ENCODE measurements around the gene BMX.

BMX gene

DNA sequence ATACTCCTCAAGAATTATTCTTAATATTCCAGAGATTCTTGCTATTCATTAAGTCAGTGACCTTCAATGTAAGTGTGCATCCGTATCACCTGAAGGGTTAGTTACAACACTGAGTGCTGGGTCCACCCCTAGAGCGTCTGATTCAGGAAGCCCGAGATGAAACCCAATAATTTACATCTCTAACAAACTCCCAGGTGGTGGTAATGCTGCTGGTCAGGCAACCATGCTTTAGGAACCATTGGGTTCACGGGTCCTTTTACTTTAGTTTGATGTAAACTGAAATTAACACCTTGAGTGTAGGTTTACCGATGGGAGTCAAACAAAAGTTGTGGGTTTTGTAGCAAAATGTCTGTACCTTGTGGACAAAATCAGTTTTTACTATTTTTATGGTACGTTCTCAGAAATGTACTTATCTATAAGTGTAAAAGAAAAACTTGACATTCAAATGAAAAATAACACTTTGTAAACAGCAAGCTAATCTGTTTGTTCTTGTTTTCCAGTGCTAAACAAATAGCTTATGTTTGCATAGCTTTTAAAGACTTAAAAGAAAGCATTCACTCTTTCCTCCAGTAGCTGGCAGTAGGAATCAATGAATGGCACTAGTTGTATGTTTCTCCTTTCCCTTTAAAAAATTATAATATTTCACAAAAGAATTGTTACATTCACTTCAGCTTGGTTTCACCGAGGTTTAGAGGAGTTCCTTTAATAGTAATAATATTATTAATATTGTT lies 67.4 kb downstream of the BMX start:
- DNase-seq: no peak

DNA sequence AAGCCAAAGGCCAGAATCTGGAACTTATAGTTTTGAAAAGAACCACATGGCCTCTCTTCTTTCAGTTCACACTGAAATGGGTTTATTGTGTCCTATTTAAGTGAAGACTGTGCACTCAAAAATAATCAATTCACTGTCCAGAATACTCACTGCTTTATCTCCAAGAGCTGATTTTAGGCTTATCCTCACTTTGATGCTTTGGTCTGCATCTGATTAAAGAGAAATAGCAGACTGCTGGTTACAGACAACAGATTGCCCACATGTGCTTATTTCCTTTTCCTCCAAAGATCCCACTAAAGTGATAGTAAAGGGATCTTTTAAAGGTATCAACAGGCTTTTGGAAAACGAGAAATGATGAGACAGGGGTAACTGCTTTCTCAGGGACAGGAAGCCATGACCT lies 69.5 kb downstream of the BMX start:
- no peak for DNase-seq

- DNase-seq: no peak
Measured at GRCh38 chrX:15574017-15574416, 73.4 kb downstream of the BMX start.

DNA sequence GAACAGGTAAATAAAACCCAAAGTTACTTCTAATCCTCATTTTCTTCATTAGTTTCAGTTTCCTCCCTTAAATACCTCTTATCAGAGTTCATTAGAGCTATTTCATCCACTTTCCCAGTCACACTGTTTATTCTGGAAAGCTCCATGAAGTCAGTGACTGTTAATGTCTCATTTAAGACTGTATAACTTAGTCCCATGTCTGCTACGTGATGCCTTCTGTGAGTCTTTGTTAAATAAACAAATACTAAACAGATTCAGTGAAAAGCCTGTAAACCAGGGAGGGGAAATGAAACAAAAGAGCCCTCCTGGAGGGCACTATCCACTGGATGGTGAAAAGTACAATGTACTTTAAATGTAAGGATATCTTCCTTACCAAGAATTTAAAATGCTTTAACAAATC lies 75.4 kb downstream of the BMX start:
- DNase-seq: no peak

DNA sequence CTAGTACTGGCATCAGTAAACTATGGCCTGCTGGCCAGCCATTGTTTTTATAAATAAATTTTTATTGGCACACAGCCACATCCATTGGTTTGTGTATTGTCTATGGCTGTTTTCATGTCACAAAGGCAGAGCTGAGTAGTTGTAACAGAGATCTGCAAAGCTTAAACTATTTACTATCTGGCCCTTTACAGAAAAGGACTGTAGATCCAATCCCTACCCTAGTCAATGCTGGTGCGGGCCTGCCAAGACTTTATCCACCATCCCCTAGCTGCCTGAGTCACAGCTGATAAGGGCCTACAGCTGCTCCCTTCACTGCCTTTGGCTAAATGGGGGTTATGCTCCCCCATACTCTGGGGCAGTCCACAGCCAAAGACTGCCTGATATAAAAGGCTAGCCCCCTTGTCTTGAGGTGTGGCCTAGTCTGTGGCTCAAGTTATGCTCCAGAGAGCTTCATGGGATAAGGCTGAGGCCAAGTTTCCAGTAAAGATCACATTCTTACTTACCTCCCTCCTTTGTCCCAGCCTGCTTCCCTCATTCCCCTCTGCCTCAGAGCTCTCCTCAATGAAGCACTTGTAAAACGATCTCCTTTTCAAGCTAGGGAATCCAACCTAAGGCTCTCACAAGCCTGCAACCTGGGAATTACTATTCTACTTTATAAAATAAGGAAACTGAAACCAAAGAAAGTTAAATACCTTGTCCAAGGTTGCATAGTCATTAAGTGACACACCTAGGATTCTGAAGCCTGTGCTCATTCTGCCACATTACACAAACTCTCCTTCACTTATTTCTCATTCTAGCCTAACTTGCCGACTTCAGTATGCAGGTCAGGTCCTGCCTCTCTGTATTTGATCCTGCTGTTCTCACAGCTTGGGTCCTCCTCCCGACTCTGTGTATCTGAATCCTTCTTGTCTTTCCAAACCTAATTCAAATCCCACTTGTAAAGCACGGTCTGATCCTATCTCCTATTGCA lies 79.5 kb downstream of the BMX start:
- DNase-seq: no peak

DNA sequence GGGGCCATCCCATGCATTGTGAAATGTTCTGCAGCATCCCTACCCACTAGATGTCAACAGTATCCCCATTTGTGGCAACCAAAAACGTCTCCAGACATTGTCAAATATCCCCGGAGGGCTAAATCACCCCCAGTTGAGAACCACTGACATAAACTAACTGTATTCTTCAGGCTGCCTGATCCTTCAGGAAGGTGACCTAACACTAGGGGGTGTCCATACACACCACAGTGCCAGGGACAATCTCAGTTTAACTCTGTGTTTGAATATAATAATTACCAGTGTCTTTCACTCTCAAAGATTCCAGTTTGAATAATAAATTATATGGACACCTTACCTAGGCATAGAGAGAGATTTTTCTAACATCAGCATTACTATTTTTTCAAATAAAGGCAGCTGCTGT lies 93.8 kb downstream of the BMX start:
- DNase-seq: no peak

DNA sequence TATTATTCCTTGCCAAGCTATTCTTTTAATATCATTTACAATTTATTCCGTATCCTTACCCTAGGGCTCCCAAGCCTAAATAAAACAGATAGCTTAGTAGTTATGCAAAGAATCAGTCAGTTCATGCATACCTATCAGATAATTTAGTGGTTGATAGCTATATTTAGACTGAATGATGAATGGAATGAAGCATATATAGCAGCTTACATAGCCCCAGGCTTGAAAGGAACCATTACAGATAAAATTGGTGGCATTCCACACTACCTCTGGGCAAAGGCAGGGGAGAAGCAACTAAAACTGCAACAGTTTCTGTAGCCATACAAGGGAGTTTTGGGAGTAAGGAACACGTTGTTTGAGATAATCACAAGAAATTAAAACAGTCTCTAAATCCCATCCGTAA lies 97.4 kb downstream of the BMX start:
- no peak for DNase-seq

DNA sequence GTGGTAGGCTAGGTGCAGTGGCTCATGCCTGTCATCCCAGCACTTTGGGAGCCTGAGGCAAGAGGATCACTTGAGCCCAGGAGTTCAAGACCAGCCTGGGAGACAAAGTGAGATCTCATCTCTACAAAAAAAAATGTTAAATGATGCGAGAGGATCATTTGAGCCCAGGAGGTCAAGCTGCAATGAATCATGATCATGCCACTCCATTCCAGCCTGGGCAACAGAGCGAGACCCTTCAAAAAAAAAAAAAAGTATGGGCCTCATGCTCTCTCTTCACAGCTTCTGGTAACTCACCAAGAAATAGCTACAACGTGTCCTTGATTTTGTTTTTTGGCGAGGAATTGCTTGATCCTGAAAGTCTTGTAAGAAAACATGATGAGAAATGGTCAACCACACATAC lies 98.9 kb downstream of the BMX start:
- DNase-seq: no peak

DNA sequence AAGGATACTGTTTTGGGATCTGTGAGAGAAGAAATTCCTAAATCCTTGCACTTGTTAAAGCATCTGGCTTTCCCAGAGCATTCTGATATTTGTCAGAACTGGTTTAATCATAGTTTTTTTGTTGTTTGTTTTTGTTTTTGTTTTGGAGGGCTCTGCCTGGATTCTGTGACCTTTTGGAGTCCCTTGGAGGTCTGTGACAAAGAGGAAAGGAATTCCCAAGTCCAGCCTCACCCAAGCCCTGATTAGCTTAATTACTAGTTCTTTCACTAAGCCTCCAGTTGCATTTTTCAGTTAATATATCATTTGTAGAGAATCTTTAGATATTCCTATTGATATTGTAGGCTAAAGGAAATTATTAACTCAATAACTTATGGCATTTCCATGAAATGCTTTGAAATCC lies 99.4 kb downstream of the BMX start:
- no peak for DNase-seq

DNA sequence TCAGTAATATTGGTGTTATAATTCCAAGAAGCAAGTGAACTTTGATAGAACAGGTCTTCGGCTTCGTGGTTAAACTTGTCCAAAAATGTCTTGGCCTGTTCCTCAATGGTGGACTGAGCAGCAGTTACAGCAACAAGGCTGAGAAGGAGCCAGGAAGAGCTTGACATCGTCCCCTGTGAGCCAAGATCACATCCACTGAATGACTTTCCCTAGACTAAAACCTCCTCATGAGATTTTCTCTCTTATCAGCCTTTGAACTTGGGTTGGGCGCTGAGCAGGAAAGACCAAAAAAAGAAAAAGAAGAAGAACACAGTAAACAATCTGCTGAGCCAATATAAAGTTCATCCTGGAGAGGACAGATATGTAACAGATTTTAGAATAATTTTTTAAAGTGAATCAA lies 100.1 kb downstream of the BMX start, which contains the start of gene ACE2:
Gene ACE2, minus strand, starts transcription at position 216 of the 400 bp plus-strand sequence. Its CDS starts 49 bp downstream, at position 167.
- no peak for DNase-seq

- DNase-seq: no peak
Measured at GRCh38 chrX:15601932-15602331, 101.3 kb downstream of the BMX start.

GRCh38 chrX:15602761-15603160 lies 102.2 kb downstream of the BMX start:
- no peak for DNase-seq

GRCh38 chrX:15605226-15605625 lies 104.6 kb downstream of the BMX start:
- DNase-seq: no peak

All from nucleus accumbens (tissue), 56 donors.